Coronary artery (tissue), 2 donors: ENCODE results near the gene GPC3.

Source experiments
- DNase-seq: peaks from one replicate; pipeline ENCODE4 v3.0.0-alpha.2; 2017; ENCODE audit warnings: low spot score
- H3K27ac ChIP-seq, 2 donors: fragments of 200-600 bp; sonication (generic); one replicate each; pipeline ENCODE4 v1.5.1; 2016 to 2019
- H3K4me3 ChIP-seq: fragments of 200-600 bp; sonication (generic); 2 replicates; pipeline ENCODE4 v1.5.1; 2016; ENCODE audit warnings: mild to moderate bottlenecking, moderate library complexity
- CTCF ChIP-seq: fragments of 200-600 bp; sonication (generic); IDR thresholded peaks from one replicate; pipeline ENCODE4 v1.5.1; 2019; ENCODE audit warnings: antibody characterized with exemption

The GPC3 gene

GRCh38 chrX:133689997-133690599, 295.3 kb downstream of the GPC3 start:
- H3K4me3 ChIP-seq, result no peak overlapping the region
- H3K27ac ChIP-seq, result no peak overlapping the region
- TF ChIP-seq CTCF, result no peak
- no peak for DNase-seq

- TF ChIP-seq CTCF, result no peak
- Histone ChIP-seq H3K4me3 (no peak overlapping the region), H3K27ac (no peak overlapping the region)
- DNase-seq, result no peak
Observed at GRCh38 chrX:133685822-133686221, 299.6 kb downstream of the GPC3 start.

GRCh38 chrX:133681897-133682296, 303.5 kb downstream of the GPC3 start:
- DNase-seq, result no peak
- H3K4me3 ChIP-seq, result no peak overlapping the region
- TF ChIP-seq CTCF, result no peak
- no peak overlapping the region for H3K27ac ChIP-seq

DNA sequence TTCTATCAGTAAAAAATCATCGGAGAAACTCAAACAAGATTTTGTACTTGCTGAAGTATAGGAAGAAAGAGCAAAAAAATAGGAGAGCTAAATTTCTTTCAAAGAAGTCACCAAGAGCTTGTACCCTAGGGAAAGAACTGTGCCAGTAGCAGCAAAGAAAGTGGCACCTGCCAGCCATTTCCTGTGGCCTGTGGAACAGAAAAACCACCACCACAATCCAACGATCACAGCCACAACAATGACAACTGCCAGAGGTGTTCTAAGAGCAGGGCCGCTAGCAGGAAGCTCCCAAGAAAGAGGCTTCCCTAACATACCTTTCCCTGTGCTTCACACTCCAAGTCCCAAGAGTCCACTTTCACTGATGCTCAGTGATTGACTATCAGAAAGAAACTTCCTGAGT, 304.0 kb downstream of the GPC3 start:
- H3K27ac ChIP-seq, result no peak overlapping the region
- no peak overlapping the region for H3K4me3 ChIP-seq
- DNase-seq, result no peak
- no peak for TF ChIP-seq CTCF

GRCh38 chrX:133677123-133678063, 308.0 kb downstream of the GPC3 start:
- no peak for DNase-seq
- no peak overlapping the region for H3K4me3 ChIP-seq
- no peak overlapping the region for H3K27ac ChIP-seq
- no peak for TF ChIP-seq CTCF

- DNase-seq, result no peak
- no peak for TF ChIP-seq CTCF
- Histone ChIP-seq H3K27ac (no peak overlapping the region), H3K4me3 (no peak overlapping the region)
Observed at GRCh38 chrX:133676344-133677122, 308.9 kb downstream of the GPC3 start.
